Stimulated activated CD8-positive, alpha-beta memory T cell treated with anti-CD3 and anti-CD28 coated beads, Interleukin-12 subunit alpha, Interleukin-12 subunit beta, amount 100 ng/mL, for 1 hour (primary cell): Measurements from ENCODE around the gene RBKS.
"Not testable (repeated sequence)": the region's sequence is repeated elsewhere in the genome, so short reads cannot be mapped to it uniquely, and the experiment has no call there.

Source experiments
- DNase-seq: peaks from one replicate; pipeline ENCODE4 v3.0.0-alpha.2; 2020; ENCODE audit warnings: low read depth

The RBKS gene

GRCh38 chr2:27904405-27904665 lies 14.1 kb upstream of the RBKS start:
- DNase-seq, result no peak

DNA sequence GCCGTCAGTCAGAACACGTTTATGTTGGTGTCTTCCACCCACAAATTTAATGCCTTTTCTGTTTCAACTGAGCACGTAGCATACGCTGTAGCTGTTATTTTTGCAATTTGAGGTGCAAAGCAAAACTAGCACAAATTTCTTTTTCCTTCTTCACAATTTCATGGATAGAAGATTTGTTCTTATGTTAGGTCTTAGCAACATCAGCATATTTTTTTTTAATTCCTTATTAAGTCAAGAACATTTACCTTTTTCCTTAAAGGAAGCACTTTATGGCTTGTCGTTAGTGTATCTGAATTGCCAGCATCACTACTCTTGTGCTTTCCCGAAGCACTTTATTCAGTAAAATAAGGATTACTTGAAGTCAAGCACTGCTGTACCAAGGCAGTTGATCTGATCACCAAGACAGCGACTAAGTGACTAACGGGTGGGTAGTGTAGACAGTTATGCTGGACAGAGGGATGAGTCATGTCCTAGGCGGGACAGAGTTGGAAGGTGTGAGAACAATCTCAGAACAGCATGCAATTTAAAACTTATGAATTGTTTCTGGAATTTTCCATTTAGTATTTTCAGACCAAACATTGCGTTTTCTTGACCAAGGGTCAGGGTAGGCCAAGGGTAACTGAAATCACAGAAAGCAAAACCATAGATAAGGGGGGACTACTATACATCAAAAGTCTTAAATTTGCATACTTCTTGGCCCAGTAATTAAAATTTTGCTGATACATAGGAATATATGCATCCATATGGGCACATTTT lies 13.6 kb upstream of the RBKS start:
- no peak for DNase-seq

DNA sequence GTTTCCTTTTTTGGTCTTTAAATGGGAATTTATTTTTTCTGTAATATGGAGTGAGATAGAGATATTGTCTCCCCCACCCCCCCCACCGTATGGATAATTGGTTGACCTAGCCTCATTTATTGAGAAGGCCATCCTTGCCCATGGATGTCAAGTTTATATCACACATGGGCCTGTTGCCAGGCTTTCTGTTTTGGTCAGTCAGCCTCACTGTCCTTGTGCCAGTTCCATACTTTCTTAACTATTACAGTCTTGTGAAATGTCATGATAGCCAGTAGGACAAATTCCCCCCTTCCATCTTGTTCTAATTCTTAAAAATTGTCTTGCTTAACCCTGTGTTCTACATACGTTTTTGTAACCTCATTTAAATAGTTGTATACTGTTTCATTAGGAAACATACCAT lies 12.8 kb upstream of the RBKS start:
- no peak for DNase-seq

- no peak for DNase-seq
These were observed 11.9 kb upstream of the RBKS start for GRCh38 chr2:27902098-27902497.

GRCh38 chr2:27901234-27901633 lies 11.0 kb upstream of the RBKS start:
- DNase-seq, result no peak

DNA sequence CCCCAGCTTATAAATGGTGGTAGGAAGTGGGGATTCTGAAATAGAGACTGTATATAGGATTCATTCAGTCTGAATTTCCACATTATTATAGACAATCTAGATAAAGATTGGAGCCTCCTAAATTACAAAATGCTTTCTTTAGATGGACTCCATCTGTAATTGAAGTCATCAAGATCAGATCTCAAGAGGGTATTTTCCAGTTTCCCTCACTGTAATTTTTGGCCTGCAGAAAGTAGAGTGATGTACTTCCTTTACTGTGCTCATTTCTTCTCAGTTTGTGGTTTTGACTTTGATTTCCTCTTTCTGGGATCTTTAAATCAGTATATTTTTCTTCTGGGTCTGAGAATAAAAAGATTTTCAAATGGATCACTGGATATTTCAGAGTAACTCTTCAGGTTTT lies 7.5 kb upstream of the RBKS start:
- no peak for DNase-seq

DNA sequence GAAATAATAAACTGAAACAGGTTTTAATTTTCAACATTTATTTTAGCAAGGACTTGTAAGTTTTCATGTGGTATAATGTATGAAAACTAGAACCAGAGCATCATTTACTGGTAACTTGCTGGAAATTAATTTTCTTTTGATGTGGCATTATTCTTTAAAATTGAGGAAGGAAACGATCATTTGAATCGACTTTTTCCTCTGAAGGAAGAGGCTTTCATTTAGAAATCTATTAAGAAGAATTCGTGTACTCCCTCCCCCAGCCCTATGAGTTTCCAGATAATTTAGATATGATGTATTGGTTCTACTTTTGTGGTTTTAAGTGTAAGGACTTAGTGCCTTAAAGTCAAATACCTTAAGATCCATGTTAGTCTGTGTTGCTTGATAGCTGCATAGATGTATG lies 2.8 kb upstream of the RBKS start:
- no peak for DNase-seq

DNA sequence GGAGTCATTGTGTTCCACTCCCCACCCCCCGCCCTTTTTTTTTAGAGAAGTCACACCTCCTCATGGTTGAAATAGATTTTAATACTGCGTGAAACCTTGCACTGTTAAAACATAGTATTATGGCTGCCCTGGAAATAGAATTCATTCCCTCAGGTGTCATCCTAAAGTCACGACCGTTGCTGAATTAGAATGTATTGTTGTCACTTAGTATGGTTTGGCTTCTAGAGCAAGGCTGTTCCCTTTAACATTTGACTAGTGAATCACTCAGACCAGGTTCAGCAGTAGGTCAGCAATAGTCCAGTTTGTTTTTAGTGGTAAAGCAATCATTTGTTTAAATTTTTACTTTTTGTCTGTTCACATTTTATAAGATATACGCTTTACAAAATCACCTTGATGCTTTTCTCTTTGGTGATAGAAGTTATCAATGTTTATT lies 1.5 kb upstream of the RBKS start:
- DNase-seq, result no peak

DNA sequence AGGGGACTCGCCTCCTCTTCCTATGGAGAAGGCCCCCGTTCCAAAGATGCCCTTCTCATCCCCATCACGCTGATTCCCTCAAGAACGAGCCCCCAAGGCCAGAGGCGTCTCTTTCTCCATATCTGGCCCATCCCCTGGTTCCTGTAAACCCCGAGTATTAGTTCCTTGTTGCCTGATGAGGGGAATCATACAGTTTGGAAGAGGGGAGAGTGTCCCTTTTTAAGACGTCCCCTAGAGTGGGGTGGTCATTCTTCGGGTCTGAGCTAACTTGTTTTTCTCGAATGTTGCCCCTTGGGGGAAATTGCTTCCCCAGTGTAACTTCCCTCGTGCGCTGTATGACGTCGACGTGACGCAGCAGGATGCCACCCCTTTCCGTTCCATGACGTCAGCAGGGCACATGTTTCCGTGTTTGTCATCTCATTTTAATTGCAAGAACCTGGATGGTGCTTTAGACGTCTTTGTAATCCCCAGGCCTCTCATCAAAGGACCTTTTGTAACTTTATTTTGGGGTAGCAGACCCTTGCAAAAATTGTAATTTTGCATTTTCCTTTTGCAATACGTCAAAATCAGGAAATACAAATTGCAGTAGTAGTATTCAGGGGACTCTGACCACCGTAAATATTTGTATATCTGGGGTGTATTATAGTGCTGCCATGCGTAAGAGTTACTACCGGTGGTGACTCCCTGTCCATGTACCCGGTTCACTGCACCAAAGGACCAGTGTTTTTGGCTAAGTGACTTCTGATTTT lies 911 bp upstream of the RBKS start:
- DNase-seq, result peak; percentile 92

GRCh38 chr2:27889774-27890145 lies 427 bp downstream of the RBKS start:
- DNase-seq, result no peak

DNA sequence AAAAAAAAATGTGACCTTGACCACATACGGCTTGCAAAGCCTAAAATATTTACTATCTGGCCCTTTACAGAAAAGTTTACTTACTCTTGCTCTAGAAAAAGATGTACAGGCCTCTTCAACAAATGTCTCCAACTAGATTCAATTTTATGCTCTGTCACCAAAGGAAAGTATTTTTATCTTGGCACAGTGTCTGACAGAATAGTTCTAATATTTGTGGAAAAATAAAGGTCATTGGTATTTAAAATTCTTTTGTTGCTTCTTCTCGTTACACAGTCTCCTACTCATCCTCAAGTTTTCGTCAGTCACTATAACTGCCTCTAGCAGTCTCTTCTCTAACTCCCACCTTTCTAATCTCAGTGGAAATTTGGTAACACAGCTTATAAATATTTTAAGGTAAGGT lies 1.4 kb downstream of the RBKS start:
- no peak for DNase-seq

DNA sequence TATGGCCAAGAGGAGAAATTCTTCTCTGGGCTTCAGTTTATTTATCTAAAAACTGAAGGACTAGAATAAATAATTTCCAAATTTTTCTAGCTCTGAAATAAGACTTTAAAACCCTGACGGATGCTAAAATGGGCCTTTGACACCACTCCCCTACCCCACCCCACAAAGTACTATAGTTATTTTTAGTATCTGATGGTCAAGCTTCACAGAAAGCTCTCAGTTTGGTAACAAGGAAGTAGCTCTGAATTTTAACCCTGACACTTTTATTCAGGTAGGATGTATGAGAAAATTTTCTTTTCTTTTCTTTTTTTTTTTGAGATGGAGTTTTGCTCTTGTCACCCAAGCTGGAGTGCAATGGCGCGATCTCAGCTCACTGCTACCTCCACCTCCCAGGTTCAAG lies 2.4 kb downstream of the RBKS start:
- DNase-seq, result no peak

DNA sequence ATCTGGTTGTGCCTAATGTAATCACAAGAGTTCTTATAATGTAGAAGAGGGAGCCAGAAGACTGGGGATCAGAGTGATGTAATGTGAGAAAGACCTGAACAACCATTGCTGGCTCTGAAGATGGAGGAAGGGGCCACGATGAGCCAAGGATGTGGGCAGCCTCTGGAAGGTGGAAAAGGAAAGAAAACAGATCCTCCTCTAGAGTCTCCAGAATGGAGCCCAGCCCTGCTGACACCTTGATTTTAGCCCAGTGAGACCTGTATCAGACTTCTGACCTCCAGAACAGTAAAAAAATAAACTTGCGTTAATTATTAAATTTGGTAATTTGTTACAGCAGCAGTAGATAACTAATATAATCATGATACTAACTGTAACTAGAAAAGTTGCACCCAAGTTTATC lies 3.1 kb downstream of the RBKS start:
- no peak for DNase-seq

DNA sequence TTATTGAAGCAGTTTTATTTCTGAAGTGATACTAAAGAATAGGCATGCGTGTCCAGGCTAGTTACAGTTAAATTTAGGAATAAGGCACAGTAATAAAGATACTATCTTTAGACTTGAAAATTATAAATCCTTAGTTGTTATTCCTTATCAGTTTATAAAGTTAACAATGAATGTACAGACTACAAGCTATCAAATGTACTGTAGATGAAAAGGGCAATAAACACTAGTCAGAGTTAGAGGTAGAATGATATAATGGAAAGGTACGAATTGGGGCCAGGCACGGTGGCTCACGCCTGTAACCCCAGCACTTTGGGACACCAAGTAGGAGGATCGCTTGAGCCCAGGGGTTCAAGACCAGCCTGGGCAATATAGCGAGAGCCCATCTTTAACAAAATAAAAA lies 3.9 kb downstream of the RBKS start:
- DNase-seq, result no peak

DNA sequence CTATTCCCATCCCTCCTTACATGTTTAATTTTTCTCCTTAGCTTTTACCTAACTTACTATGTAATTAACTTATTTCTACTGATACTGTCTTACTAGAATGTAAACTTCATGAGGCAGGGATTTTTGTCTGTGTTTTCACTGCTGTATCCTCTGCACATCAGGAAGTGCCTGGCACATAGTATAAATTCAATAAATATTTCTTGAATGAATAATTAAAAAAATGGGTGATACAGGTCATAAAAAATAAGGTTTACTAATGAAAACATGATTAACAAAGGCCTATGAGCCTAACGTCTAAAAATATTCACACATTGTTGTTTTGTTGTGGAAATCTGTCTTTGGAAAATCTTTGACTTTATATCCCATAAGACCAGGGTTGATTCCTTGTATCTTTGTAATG lies 4.5 kb downstream of the RBKS start:
- DNase-seq, result no peak

GRCh38 chr2:27885234-27885633 lies 5.0 kb downstream of the RBKS start:
- no peak for DNase-seq

GRCh38 chr2:27884601-27885000 lies 5.6 kb downstream of the RBKS start:
- no peak for DNase-seq

- not testable (repeated sequence) for DNase-seq
These were observed 7.6 kb downstream of the RBKS start for GRCh38 chr2:27882584-27882922.

DNA sequence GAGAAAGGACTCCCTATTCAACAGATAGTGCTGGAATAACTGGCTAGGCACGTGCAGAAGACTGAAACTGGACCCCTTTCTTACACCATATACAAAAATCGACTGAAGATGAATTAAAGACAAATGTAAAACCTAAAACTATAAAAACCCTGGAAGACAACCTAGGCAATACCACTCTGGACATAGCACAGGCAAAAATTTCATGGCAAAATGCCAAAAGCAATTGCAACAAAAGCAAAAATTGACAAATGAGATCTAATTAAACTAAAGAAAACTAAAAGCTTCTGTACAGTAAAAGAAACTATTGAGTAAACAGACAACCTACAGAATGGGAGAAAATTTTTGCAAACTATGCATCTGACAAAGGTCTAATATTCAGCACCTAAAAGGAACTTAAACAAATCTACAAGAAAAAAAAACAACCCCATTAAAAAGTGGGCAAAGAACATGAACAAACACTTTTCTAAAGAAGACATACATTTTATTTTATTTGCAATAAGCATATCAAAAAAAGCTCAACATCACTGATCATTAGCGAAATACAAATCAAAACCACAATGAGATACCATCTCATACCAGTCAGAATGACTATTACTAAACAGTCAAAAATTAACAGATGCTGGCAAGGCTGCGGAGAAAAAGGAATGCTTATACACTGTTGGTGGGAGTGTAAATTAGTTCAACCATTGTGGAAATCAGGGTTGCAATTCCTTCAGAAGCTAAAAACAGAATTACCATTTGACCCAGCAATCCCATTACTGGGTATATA lies 8.2 kb downstream of the RBKS start:
- not testable (repeated sequence) for DNase-seq

GRCh38 chr2:27878825-27879224 lies 11.4 kb downstream of the RBKS start:
- no peak for DNase-seq

GRCh38 chr2:27875089-27875881 lies 14.9 kb downstream of the RBKS start:
- no peak for DNase-seq

DNA sequence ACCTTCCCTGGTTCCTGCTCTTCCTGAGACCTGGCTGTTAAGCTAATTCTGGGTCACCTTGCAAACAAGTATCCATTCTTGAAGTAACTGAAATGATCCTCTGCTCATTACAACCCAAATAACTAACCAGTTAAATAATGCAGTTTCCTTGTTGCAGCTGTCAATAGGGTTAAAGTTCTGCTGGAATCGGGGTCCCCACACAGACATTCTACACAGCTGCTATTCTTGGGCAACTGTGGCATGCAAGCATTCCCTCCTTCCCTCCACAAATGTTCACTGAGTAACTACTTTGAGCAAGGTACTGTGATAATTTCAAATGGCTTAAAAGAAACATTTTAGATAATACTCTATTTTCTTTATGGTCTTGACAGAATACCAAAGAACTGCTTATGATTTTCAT lies 17.1 kb downstream of the RBKS start:
- DNase-seq, result no peak

DNA sequence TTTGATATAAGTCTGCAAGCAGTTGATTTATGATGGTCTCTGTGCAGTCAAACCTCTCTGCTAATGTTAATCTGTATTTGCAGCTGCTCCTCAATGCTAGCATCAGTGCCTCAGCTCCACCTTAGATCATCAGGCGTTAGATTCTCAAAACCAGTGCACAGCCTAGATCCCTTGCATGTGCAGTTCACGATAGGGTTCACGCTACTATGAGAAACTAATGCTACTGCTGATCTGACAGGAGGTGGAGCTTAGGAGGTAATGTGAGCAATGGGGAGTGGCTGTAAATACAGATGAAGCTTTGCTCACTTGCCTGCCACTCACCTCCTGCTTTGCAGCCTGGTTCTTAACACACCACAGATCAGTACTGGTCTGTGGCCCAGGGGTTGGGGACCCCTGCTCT lies 18.4 kb downstream of the RBKS start:
- DNase-seq, result no peak
